Endometrial microvascular endothelial cells (primary cell): ENCODE results near the gene RBBP5. TPM values are rescaled to one million over a fixed set of nuclear protein-coding genes. Genes with fewer than 3 reads are reported as not detected.
"Not testable (repeated sequence)": the region's sequence is repeated elsewhere in the genome, so short reads cannot be mapped to it uniquely, and the experiment has no call there.

Experiments used
- in situ Hi-C: cut with HindIII; loops from 2 replicates; pipeline ENCODE4 v1.10.0; 2017; ENCODE audit warnings: low sequenced_read_pairs, low pct_unique_long_range_greater_than_20kb; ENCODE audit errors: inconsistent ontology term
- total RNA-seq: library from RNA; depleted of rRNA; stranded (reverse); fragments of >200 nt; gene quantifications from one replicate; pipeline ENCODE4 v1.2.3, GENCODE V29; 2015; ENCODE audit errors: inconsistent ontology term

The RBBP5 gene, protein sequence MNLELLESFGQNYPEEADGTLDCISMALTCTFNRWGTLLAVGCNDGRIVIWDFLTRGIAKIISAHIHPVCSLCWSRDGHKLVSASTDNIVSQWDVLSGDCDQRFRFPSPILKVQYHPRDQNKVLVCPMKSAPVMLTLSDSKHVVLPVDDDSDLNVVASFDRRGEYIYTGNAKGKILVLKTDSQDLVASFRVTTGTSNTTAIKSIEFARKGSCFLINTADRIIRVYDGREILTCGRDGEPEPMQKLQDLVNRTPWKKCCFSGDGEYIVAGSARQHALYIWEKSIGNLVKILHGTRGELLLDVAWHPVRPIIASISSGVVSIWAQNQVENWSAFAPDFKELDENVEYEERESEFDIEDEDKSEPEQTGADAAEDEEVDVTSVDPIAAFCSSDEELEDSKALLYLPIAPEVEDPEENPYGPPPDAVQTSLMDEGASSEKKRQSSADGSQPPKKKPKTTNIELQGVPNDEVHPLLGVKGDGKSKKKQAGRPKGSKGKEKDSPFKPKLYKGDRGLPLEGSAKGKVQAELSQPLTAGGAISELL
- 15.4 TPM for total RNA-seq

DNA sequence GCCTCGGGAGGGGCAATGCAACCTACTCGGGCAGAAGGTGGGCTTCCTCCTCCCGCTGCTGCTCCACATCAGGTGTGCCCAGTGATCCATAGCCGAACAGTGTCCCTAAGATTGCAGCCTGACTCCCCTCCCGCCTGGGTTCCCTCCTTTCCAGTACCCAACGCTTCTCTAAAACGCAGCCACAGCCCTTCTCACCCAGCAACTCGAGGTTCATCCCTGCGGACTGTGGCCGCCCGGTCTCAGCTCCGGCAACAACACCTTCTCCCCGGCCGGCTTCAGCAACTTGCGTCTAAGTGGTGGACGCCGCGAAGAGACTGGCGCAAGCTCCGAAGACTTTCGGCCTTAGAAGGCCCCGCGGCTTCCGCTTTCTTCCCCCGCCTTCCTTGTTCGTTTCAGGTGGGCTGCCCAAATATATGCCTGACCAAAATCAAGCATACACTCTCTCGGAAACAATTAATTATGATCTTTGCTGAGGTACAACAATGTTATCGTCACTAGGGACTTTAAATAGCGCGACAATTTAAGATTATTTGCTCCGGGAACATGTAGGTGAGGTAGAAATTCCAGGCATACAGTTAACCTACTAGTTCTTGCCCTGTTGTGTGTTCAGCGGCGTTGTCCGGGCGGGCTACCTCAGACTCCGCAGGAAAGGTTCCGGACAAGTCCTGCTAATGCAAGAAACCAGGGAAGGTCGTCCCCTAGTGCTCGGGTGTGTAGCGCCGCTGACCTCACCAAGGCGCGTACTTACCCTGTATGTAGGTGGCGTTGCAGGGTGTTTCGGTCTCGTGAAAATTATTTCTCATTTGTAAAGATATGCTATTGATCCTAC is at the start of gene RBBP5:
TSS of gene RBBP5 (minus strand) at position 319 of the 829 bp plus-strand sequence. CDS start at position 214, 105 bp downstream.
- in situ Hi-C loops, result no loop called here

DNA sequence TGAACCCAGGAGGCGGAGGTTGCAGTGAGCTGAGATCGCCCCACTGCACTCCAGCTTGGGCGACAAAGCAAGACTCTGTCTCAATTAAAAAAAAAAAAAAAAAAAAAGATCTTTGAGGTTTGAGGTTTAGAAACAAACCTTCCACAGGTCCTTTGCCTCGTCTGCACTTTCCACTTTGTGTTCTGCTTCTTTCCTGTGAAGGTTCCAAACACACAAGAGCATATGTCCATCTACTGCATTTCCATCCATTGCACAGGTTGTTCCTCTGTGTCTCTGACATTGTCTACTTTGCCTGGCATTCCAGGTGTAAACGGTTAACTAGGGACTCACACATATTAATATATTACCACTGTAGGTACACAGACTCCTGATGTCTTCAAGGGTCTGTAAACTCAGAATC is 49.6 kb upstream of the RBBP5 start:
- in situ Hi-C loops, result no loop called here

DNA sequence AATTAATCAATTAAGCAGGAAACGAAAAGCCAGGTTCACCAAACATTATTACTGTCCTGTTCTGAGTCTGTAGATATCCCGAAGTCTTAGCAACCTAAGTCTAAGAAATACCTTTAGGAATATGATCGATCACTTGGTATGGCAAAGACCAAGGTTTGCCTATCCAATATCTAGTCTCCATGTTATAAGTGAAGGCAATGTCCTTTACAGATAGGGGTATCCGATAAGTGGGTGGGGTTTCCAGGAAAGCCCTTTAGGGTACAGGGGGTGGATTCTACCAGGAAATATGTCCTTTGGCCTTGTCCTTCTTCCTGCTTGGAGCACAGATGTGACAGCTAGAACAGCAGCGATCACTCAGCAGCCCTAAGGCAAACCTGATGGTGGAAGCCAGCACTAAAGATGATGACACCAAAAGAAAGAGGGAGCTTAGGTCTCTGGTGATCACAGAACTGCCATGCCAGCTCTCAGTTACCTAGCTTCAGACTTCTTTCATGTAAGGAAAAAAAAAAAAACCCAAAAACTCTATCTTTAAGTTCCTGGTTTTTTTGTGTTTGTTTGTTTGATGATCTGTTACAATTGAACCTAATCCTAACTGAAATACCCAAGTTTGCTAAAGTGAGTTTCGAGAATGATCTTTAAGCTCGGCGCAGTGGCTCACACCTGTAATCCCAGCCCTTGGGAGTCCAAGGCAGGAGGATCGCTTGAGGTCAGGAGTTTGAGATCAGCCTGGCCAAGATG is 48.9 kb upstream of the RBBP5 start:
- in situ Hi-C loops, result no loop called here

DNA sequence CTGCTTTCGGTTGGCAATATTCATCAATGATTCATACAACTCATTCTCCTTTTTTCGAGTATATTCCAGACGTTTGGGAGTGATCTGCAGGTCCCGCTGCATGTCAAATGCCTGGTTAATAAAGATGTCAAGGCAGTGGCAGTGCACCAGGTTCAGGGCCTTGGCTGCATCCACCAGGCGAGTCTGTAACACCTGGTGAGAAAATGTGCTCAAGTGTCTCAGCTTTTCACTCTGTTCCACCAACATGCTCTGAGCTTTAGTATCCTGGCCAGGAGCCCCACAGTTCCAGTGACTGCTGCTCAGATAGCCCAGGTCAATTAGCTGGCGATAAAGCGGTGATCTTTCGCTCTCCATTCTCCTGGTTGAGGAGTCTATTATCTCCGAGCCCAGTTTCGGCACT is 47.5 kb upstream of the RBBP5 start:
- in situ Hi-C loops, result no loop called here

DNA sequence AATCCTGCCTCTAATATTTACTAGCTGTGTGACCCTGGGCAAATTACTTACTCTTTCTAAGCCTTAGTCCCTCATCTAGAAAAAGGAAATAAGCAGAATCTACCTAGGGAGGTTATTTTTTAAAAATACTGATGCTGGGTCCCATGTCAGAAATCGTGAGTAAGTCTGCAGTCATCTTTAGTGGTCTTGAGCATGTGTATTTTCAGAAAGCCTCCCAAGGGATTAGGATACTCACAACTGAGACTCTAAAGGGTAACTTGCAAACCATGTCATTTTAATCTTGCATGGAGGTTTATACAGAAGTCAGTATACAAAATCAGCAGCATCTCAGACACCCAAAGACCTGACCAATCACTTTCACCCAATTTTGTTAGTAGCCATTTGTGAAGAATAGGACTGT is 46.5 kb upstream of the RBBP5 start:
- in situ Hi-C loops, result no loop called here

DNA sequence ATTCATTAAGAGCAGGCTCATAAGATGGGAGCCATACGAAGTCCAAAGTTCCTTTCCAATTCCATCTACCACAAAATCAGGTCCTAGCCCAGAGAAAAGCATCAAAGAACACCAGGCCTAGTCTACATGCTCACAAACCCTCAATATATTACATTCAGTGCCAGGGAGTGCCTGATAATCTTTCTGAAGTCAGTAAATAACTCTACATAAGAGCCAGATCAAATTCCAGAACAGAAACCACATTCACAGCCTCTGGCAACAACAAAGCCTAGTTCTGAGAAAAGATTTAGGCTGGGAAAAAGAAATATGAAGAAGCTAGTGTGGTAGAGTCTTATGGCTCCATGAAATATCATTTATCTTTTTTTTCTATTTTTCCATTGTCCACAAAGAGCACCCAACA is 40.5 kb upstream of the RBBP5 start:
- in situ Hi-C loops, result no loop called here

DNA sequence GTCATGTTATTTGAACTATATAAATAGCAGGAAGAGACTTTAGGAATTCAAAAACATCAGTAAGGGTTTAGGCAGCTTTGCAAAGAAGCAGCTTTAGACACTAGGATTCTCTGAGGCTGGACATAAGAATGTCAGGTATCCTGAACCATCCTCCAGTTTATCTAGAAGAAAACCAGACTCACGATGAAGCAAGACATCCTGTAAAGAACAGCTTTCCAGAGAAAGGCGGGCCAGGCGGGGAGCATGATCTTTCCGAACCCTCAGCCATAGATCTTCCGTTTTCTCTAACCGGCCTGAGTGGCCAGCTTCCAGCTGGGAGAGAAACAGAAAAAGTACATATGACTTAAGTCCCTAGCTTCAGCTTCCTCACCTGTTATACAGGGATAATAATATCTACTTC is 39.3 kb upstream of the RBBP5 start:
- in situ Hi-C loops, result no loop called here

DNA sequence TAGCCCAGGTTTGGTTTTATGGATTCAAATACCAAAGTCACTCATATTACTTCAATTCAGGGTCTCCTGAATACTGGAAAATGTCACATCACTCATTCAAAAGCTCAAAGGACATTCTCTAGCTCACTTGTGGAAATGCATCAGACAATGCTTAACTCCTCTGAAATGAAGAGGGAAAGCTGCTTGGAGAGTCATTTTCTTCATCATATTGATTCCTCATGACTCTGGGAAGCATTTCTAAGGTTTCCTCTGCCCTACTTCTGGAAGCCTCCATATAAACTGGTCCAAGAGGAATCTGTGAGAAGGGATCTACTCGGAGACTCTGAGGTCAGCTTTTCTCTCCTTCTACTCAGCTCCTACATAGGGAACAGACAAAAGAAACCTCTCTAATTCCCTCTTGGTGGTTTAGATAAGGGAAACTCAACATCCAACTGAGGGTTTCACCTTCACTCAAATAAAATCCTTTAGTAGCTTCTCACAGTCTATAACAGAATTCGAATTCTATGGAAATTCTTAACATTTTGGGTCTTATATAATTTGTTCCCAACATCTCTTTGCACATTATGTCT is 36.4 kb upstream of the RBBP5 start:
- in situ Hi-C loops, result no loop called here

DNA sequence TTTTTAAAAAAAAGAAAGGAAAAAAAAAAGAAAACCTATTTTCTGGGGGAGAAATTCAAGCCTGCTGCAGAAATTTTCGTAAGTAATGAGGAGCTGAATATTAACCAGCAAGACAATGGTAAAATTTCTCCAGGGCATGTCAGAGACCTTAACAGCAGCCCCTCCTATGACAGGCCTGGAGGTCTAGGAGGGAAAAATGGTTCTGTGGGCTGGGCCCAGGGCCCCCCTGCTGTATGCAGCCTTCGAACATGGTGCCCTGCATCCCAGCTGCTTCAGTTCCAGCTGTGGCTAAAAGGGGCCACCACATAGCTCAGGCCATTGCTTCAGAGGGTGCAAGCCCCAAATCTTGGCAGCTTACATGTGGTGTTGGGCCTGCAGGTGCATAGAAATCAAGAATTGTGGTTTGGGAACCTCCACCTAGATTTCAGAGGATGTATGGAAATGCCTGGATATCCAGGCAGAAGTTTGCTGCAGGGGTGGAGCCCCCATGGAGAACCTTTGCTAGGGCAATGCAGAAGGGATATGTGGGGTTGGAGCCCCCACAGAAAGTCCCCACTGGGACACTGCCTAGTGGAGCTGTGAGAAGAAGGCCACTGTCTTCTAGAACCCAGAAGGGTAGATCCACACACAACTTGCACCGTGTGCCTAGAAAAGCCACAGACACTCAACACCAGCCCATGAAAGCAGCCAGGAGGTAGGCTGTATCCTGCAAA is 34.0 kb upstream of the RBBP5 start:
- in situ Hi-C loops, result not testable (repeated sequence)

DNA sequence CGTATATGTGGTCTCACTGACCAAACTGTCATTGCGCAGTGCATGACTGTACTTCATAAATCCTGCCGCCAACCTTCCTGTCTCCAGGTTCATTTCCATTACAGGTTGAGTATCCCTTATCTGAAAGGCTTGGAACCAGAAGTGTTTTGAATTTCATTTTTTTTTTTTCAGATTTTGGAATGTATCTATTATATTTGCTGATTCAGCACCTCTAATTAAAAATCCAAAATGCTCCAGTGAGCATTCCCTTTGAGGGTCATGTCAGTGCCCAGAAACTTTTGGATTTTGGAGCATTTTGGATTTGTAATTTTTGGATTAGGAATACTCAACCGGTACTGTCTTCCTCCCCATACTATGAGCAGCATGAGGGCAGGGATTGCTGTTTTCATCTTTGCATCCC is 30.7 kb upstream of the RBBP5 start:
- in situ Hi-C loops, result no loop called here

DNA sequence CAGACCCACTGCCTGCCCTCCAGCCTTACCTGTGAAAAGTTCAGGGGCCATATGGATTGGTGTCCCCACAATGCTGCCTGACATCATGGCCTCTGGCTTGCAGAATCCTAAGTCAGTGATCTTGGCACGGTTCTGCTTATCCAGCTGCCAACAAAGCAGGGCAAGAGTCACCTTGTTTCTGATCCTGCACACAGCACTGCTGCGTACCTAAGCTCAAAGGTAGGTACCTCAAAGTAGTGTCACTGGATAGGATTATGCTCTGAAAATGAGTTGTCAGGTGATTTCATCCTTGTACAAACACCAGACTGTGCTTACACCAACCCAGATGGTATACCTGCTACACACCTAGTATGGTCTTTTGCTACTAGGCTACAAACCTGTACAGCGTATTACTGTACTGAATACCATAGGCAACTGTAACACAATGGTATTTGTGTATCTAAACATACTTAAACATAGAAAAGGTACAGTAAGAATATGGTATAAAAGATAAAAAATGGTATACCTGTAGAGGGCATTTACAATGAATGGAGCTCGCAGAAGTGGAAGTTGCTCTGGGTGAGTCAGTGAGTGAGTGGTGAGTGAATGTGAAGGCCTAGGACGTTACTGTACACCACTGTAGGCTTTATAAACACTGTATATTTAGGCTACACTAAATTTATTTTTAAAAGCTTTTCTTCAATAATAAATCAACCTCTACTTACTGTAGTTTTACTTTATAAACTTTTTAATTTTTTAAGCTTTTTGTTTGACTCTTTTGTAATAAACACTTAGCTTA is 29.1 kb upstream of the RBBP5 start:
- in situ Hi-C loops, result no loop called here

DNA sequence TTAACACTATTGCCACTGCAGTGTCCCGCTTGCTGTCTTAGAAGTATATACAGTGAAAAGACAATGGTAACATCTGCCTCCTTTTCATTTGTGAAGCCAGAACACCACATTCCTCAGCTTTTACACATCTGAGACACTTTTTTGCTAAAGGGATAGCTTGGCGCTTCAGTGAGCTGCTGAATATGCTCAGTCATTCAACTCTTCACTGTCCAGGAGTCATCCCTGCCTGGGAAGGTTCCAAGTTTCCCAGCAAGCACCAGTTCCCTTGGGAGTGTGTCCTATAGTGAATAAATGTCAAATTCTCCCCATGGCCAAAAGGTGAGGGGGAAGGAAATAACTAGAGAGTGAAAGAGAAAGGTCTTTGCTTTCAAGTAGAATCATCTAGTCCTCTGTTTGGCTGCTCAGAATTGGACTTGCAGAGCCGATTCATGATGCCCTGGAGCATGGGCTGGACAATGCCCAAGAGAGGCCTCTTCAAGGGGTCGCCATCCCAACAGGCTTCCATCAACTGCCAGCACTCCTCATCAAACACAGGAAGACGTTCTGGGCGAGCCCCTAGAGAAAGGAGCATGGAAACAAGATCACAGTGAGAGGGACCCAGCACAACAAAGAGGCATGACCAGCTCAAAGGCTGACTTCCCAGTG is 25.5 kb upstream of the RBBP5 start:
- in situ Hi-C loops, result no loop called here

DNA sequence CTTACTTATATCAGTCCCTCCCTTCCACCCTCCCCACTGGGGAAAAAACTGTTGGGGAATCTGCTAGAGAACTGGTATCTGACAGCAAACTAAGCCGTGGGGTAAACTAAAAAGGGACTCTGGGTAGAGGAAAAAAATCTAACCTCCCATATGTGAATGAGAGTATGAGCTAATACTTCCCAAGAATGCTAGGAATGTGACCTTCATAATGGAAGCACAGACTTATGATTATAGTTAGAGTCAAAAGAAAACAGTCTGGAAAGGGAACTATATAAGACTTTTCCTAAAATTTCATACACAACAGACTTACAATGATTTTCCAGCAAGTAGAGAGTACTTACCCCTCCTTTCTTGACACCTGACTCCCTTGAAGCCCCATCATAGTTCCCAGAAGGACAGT is 23.0 kb upstream of the RBBP5 start:
- in situ Hi-C loops, result no loop called here

DNA sequence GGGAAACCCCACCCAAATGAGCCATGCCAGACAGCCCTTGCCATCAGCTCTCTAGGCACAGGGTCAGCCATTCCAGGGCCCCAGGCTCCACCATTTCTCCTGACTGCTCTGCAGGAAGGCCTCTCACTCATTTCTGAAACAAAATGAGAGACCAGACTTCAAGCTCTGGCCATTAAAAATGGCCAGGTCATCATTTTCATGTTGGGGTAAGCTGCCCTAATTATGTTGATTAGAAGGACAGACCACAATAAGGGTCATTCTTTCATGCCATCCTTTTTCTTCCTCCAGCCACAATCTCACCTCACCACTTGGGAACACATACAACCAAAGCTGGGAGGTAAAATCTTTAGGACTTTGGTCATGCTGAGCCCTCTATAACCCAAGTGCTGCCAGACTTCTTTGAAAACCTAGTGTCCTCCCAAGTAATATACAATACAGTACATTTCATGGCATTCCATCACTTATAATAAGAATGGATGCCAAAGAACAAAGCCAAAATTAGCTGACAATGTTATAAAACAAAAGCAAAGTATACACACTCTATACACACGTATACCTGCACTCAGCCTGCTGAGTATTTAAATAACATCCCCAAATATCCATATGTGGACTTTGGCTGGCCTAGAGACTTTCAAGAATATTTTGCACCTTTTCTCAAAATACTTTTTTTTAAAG is 22.4 kb upstream of the RBBP5 start:
- in situ Hi-C loops, result no loop called here

DNA sequence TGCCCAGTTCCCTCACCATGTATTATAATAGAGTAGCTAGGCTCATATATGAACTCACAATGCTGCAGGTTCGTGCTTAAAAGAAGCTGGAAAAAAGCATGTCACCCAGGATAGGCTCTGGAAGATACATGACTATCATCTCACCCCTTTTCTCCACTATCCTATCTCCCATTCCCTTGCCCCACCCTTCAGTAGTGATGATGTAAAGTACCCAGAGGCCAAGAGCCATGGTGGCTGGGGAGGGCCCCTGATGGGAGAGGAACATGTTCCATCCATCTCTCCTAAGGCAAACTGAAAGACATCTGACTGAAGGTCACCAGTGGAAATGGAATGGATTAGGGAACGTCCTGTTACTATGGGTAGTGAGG is 20.3 kb upstream of the RBBP5 start:
- in situ Hi-C loops, result no loop called here

DNA sequence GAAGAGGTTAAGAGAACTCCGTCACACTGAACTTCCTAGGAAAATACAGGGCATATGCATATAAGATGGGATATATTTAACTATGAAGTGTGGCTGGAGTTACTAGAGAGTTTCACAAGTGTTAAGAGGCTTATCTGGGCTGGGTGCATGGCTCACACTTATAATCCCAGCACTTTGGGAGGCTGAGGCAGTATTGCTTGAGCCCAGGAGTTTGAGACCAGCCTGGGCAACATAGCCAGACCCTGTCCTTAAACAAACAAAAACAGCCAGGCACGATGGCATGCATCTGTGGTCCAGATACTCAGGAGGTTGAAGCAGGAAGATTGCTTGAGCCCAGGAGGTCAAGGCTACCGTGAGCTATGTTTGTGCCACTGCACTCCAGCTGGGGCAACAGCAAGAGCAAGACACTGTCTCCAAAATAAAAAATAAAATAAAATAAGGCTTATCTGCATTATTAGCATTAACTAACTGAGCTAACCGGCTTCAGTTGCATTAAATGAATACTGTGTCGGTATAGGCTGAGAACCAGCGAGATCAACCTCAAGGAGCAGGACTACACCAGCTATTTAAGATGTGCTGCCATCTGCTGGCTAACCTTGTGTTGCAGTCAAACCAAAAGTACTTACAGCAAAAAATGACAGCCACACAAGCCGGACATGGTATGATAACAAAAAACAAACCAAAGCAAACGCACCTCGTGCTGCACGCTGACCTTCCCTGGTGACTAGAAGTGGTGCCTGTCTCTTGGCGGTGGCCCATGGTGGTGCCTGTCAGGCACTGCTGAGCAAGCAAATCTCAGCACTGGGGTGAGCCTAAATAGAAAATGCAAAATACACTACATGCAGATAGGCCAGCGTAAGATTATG is 19.7 kb upstream of the RBBP5 start:
- in situ Hi-C loops, result no loop called here
